WTC11 (cell line): Measurements from ENCODE around the gene HS3ST4. TPM values are rescaled to one million over a fixed set of nuclear protein-coding genes. Genes with fewer than 3 reads are reported as not detected.

Experiments used
- ATAC-seq: fragments of 200-7000 bp; cut with Tn5 transposase; 2 replicates; pipeline ENCODE4 v1.10.0; 2021; ENCODE audit warnings: mild to moderate bottlenecking, moderate library complexity
- CTCF ChIA-PET: fragments of 300-600 bp; sonication (Branson Sonifier 250); formaldehyde crosslinking; loops from one replicate; lab custom pipeline; 2021; ENCODE audit warnings: antibody characterized with exemption; lab: Charles Lee
- POLR2A ChIA-PET: fragments of 350-600 bp; sonication (Branson Sonifier 250); formaldehyde crosslinking; loops from one replicate; lab custom pipeline; 2021; ENCODE audit warnings: antibody characterized with exemption; lab: Charles Lee
- DNase-seq: peaks from one replicate; pipeline ENCODE4 v3.0.0; 2021; ENCODE audit warnings: low spot score
- H3K27ac Mint-ChIP-seq: 2 replicates; pipeline ENCODE4 v1.8.0; 2021; ENCODE audit warnings: mixed read lengths
- H3K27me3 Mint-ChIP-seq: 2 replicates; pipeline ENCODE4 v1.8.0; 2021; ENCODE audit warnings: low read depth, mild to moderate bottlenecking, moderate library complexity, mixed read lengths
- H3K36me3 Mint-ChIP-seq: 2 replicates; pipeline ENCODE4 v1.8.0; 2021; ENCODE audit warnings: mixed read lengths
- H3K4me1 Mint-ChIP-seq: 2 replicates; pipeline ENCODE4 v1.8.0; 2022; ENCODE audit warnings: mixed read lengths
- H3K4me3 Mint-ChIP-seq: 2 replicates; pipeline ENCODE4 v1.8.0; 2021; ENCODE audit warnings: mild to moderate bottlenecking, moderate library complexity, mixed read lengths
- H3K9me3 Mint-ChIP-seq: 2 replicates; pipeline ENCODE4 v1.8.0; 2021; ENCODE audit warnings: mixed read lengths
- AFF4 ChIP-seq: sonication (generic); formaldehyde crosslinking; IDR thresholded peaks from 2 replicates; pipeline ENCODE4 v1.8.1; 2023; ENCODE audit warnings: mild to moderate bottlenecking, missing genetic modification reagents, borderline replicate concordance
- ATF1 ChIP-seq: sonication (generic); formaldehyde crosslinking; IDR thresholded peaks from 2 replicates; pipeline ENCODE4 v1.8.1; 2023; ENCODE audit warnings: mild to moderate bottlenecking, moderate library complexity, missing genetic modification reagents
- CDX4 ChIP-seq: fragments of 250-450 bp; sonication (Bioruptor Pico); IDR thresholded peaks from 2 replicates; pipeline ENCODE4 v1.9.0; 2021; ENCODE audit warnings: moderate library complexity, mild to moderate bottlenecking, inconsistent platforms, borderline replicate concordance
- CREM ChIP-seq: sonication (generic); formaldehyde crosslinking; IDR thresholded peaks from 2 replicates; pipeline ENCODE4 v1.8.1; 2022; ENCODE audit warnings: mild to moderate bottlenecking, missing genetic modification reagents, moderate library complexity
- ERG ChIP-seq: fragments of 250-450 bp; sonication (Bioruptor Pico); IDR thresholded peaks from 2 replicates; pipeline ENCODE4 v1.8.0; 2021; ENCODE audit warnings: mild to moderate bottlenecking
- ESRRA ChIP-seq: sonication (generic); formaldehyde crosslinking; IDR thresholded peaks from 2 replicates; pipeline ENCODE4 v1.8.1; 2022; ENCODE audit warnings: mild to moderate bottlenecking, missing genetic modification reagents, borderline replicate concordance
- FOXJ3 ChIP-seq: sonication (generic); formaldehyde crosslinking; IDR thresholded peaks from 2 replicates; pipeline ENCODE4 v1.9.0; 2021; ENCODE audit warnings: missing genetic modification reagents, mild to moderate bottlenecking, borderline replicate concordance
- FOXP1 ChIP-seq: sonication (generic); formaldehyde crosslinking; IDR thresholded peaks from 2 replicates; pipeline ENCODE4 v1.8.0; 2022; ENCODE audit warnings: missing genetic modification reagents, mild to moderate bottlenecking, moderate library complexity, borderline replicate concordance
- FOXP4 ChIP-seq: sonication (generic); formaldehyde crosslinking; IDR thresholded peaks from 2 replicates; pipeline ENCODE4 v1.8.0; 2022; ENCODE audit warnings: mild to moderate bottlenecking, missing genetic modification reagents
- HMGA2 ChIP-seq: fragments of 250-450 bp; sonication (Bioruptor Pico); IDR thresholded peaks from 2 replicates; pipeline ENCODE4 v1.4.0; 2021; ENCODE audit warnings: mild to moderate bottlenecking, moderate library complexity
- JAZF1 ChIP-seq: fragments of 250-450 bp; sonication (Bioruptor Pico); IDR thresholded peaks from 2 replicates; pipeline ENCODE4 v1.9.0; 2021; ENCODE audit warnings: moderate library complexity, mild to moderate bottlenecking, inconsistent platforms
- NFE2L1 ChIP-seq: sonication (generic); formaldehyde crosslinking; IDR thresholded peaks from 2 replicates; pipeline ENCODE4 v1.8.1; 2023; ENCODE audit warnings: missing genetic modification reagents
- NFYB ChIP-seq: sonication (generic); formaldehyde crosslinking; conservative IDR thresholded peaks from 2 replicates; pipeline ENCODE4 v1.8.0; 2022; ENCODE audit warnings: low read depth, missing genetic modification reagents
- NR3C1 ChIP-seq: sonication (generic); formaldehyde crosslinking; conservative IDR thresholded peaks from 2 replicates; pipeline ENCODE4 v1.8.1; 2023; ENCODE audit warnings: low read depth, mild to moderate bottlenecking, missing genetic modification reagents
- PRRX2 ChIP-seq: fragments of 250-450 bp; sonication (Bioruptor Pico); IDR thresholded peaks from 2 replicates; pipeline ENCODE4 v1.8.0; 2021; ENCODE audit warnings: mild to moderate bottlenecking
- SMAD3 ChIP-seq: sonication (generic); formaldehyde crosslinking; IDR thresholded peaks from 2 replicates; pipeline ENCODE4 v1.8.0; 2022; ENCODE audit warnings: missing genetic modification reagents, mild to moderate bottlenecking, borderline replicate concordance
- SOX15 ChIP-seq: fragments of 250-450 bp; sonication (Bioruptor Pico); IDR thresholded peaks from 2 replicates; pipeline ENCODE4 v1.9.0; 2021; ENCODE audit warnings: mild to moderate bottlenecking
- TCF7 ChIP-seq: sonication (generic); formaldehyde crosslinking; IDR thresholded peaks from 2 replicates; pipeline ENCODE4 v1.8.0; 2022; ENCODE audit warnings: mild to moderate bottlenecking, low read depth, missing genetic modification reagents, moderate library complexity
- TEAD1 ChIP-seq: sonication (generic); formaldehyde crosslinking; IDR thresholded peaks from 2 replicates; pipeline ENCODE4 v1.8.0; 2022; ENCODE audit warnings: mild to moderate bottlenecking, missing genetic modification reagents
- ZMAT4 ChIP-seq: fragments of 250-450 bp; sonication (Bioruptor Pico); IDR thresholded peaks from 2 replicates; pipeline ENCODE4 v1.9.0; 2021; ENCODE audit warnings: mild to moderate bottlenecking
- ZNF138 ChIP-seq: sonication (generic); formaldehyde crosslinking; conservative IDR thresholded peaks from 2 replicates; pipeline ENCODE4 v1.8.1; 2022; ENCODE audit warnings: mild to moderate bottlenecking, moderate library complexity, missing genetic modification reagents
- ZNF281 ChIP-seq: sonication (generic); formaldehyde crosslinking; IDR thresholded peaks from 2 replicates; pipeline ENCODE4 v1.8.0; 2023; ENCODE audit warnings: mild to moderate bottlenecking, missing genetic modification reagents
- ZNF671 ChIP-seq: fragments of 250-450 bp; sonication (Bioruptor Pico); IDR thresholded peaks from 2 replicates; pipeline ENCODE4 v1.8.0; 2021; ENCODE audit warnings: mild to moderate bottlenecking
- ZSCAN18 ChIP-seq: fragments of 250-450 bp; sonication (Bioruptor Pico); IDR thresholded peaks from 2 replicates; pipeline ENCODE4 v2.1.2; 2022; ENCODE audit warnings: mild to moderate bottlenecking, moderate library complexity
- total RNA-seq: library from RNA; stranded (reverse); gene quantifications from 3 replicates; pipeline ENCODE4 v1.2.3, GENCODE V29; 2021

Gene HS3ST4
- total RNA-seq, 1 experiment from 2014 or later, result 5.4 TPM

- DNase-seq, result peak; percentile 70
- H3K9me3 Mint-ChIP-seq, result peaks cover 28% of the 10 kb centered on the region
- H3K4me1 Mint-ChIP-seq, result peaks cover 17% of the 10 kb centered on the region
- peaks cover 24% of the 10 kb centered on the region for H3K36me3 Mint-ChIP-seq
- H3K4me3 Mint-ChIP-seq, result no peak overlapping the region
- CTCF ChIA-PET, result no interaction called here
- H3K27ac Mint-ChIP-seq, result no peak overlapping the region
- no peak for ATAC-seq
- H3K27me3 Mint-ChIP-seq, result 0 out of 2 replicates have a peak, but pooled peaks cover 2% of the 10 kb centered on the region
- POLR2A ChIA-PET, result no interaction called here
- TF ChIP-seq FOXJ3 (CRISPR knock-in tag) (no peak), FOXP1 (0 out of 2 replicates have a peak, but pooled peaks have one; percentile 44), ZMAT4 (no peak), ZSCAN18 (CRISPR knock-in tag) (no peak), ATF1 (no peak), AFF4 (CRISPR knock-in tag) (no peak), ZNF671 (CRISPR knock-in tag) (no peak), CREM (CRISPR knock-in tag) (no peak), CDX4 (CRISPR knock-in tag) (no peak), NFE2L1 (0 out of 2 replicates have a peak, but pooled peaks have one; percentile 13), FOXP4 (peak; percentile 40; the same call in 1 of the 2 replicates), SOX15 (CRISPR knock-in tag) (no peak), JAZF1 (CRISPR knock-in tag) (no peak), ESRRA (no peak; the same call in 1 of the 2 replicates), SMAD3 (CRISPR knock-in tag) (0 out of 2 replicates have a peak, but pooled peaks have one; percentile 31), NR3C1 (no peak), PRRX2 (no peak), NFYB (CRISPR knock-in tag) (no peak), TCF7 (no peak), ZNF281 (CRISPR knock-in tag) (no peak), ZNF138 (CRISPR knock-in tag) (no peak), TEAD1 (CRISPR knock-in tag) (no peak), ERG (CRISPR knock-in tag) (no peak), HMGA2 (CRISPR knock-in tag) (no peak)
Measured at GRCh38 chr16:25747160-25747758, 55.5 kb downstream of the HS3ST4 start.
